AG09309 (cell line): ENCODE measurements around the gene CFAP97.

Experiments used
- DNase-seq: peaks from one replicate; pipeline ENCODE4 v3.0.0-alpha.2; 2010; ENCODE audit warnings: low read depth
- H3K4me3 ChIP-seq: 2 replicates; pipeline ENCODE4 v1.5.1; 2011; ENCODE audit warnings: mild to moderate bottlenecking, low read depth, low read length, moderate library complexity; ENCODE audit not compliant: control insufficient read depth
- CTCF ChIP-seq: IDR thresholded peaks from 2 replicates; pipeline ENCODE4 v1.5.1; 2011; ENCODE audit warnings: mild to moderate bottlenecking, low read depth, low read length, inconsistent platforms; ENCODE audit not compliant: insufficient read depth, control insufficient read depth; ENCODE audit errors: missing control alignments

Gene CFAP97

GRCh38 chr4:185235119-185235842 lies 31.5 kb upstream of the CFAP97 start:
- DNase-seq, result no peak
- TF ChIP-seq CTCF, result no peak

GRCh38 chr4:185232370-185232769 lies 28.6 kb upstream of the CFAP97 start:
- DNase-seq, result no peak
- no peak for TF ChIP-seq CTCF
- no peak overlapping the region for H3K4me3 ChIP-seq

More at GRCh38 chr4:185235119-185235842, 31.5 kb upstream of the CFAP97 start:
- H3K4me3 ChIP-seq, result no peak overlapping the region

- no peak for DNase-seq
- H3K4me3 ChIP-seq, result no peak overlapping the region
- no peak for TF ChIP-seq CTCF
Measured at GRCh38 chr4:185229021-185229818, 25.4 kb upstream of the CFAP97 start.

- no peak for DNase-seq
- no peak for TF ChIP-seq CTCF
- H3K4me3 ChIP-seq, result no peak overlapping the region
Measured at GRCh38 chr4:185227713-185228278, 24.0 kb upstream of the CFAP97 start.

- DNase-seq, result no peak
- H3K4me3 ChIP-seq, result no peak overlapping the region
- peak; percentile 19 for TF ChIP-seq CTCF
Measured at GRCh38 chr4:185227131-185227551, 23.3 kb upstream of the CFAP97 start.

- no peak for TF ChIP-seq CTCF
- no peak for DNase-seq
- no peak overlapping the region for H3K4me3 ChIP-seq
Measured at GRCh38 chr4:185225940-185226339, 22.1 kb upstream of the CFAP97 start.
